Upper lobe of right lung (tissue), 1 donor: ENCODE measurements around the gene C6orf132. TPM values are rescaled to one million over a fixed set of nuclear protein-coding genes. Genes with fewer than 3 reads are reported as not detected.

ENCODE experiments used
- ATAC-seq: fragments of 200-7000 bp; cut with Tn5 transposase; one replicate; pipeline ENCODE4 v1.9.1; 2020; ENCODE audit warnings: mild to moderate bottlenecking, moderate library complexity
- DNase-seq: peaks from one replicate; pipeline ENCODE4 v3.0.0-alpha.2; 2020
- H3K27ac ChIP-seq: fragments of 200-600 bp; one replicate; pipeline ENCODE4 v1.8.0; 2022
- H3K27me3 ChIP-seq: fragments of 200-600 bp; one replicate; pipeline ENCODE4 v1.8.0; 2022; ENCODE audit warnings: mild to moderate bottlenecking
- H3K36me3 ChIP-seq: fragments of 200-600 bp; one replicate; pipeline ENCODE4 v1.8.0; 2022
- H3K4me1 ChIP-seq: fragments of 200-600 bp; one replicate; pipeline ENCODE4 v1.8.0; 2022
- H3K4me3 ChIP-seq: fragments of 200-600 bp; one replicate; pipeline ENCODE4 v1.8.0; 2022; ENCODE audit warnings: mild to moderate bottlenecking
- H3K9me3 ChIP-seq: fragments of 200-600 bp; one replicate; pipeline ENCODE4 v1.8.0; 2022
- intact Hi-C: fragments of 100-400 bp; cut with DNase I; formaldehyde crosslinking; loops from one replicate; pipeline ENCODE4 v1.11.0; 2022
- total RNA-seq: library from RNA; stranded (reverse); fragmentation: NEBNext Ultra II Directional; extraction: Animal tissue kit (Norgen Biotek cat#: 25700); gene quantifications from one replicate; pipeline ENCODE4 v1.2.1, GENCODE V29; 2021
- TF ChIP-seq, protein P1 (sequence below): fragments of 200-600 bp; IDR thresholded peaks from one replicate; pipeline ENCODE4 v1.8.0; 2022; ENCODE audit warnings: antibody characterized with exemption
- donor health status: DM: no; HTN: yes; CAD: no; lungs with severe emphysema.

Gene C6orf132
- total RNA-seq, 1 donor from 2014 or later: 11.5 TPM

DNA sequence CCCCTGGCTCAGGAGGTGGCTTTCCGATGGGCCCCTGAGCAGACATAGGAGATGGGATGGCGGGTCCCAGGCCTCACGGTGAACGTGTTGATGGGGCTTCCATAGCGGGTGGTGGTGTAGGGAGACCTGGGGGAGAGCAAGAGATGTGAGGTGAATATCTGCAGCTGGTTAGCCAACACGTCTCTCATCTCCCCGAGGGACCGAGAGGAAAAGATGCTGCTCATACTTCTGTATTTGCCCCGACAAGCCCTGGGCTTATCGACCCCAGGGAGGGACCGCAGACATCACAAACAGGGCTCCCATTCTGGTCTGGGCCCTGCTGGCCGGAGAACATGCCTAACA lies 38.7 kb downstream of the C6orf132 start:
- TF ChIP-seq, protein P1, sequence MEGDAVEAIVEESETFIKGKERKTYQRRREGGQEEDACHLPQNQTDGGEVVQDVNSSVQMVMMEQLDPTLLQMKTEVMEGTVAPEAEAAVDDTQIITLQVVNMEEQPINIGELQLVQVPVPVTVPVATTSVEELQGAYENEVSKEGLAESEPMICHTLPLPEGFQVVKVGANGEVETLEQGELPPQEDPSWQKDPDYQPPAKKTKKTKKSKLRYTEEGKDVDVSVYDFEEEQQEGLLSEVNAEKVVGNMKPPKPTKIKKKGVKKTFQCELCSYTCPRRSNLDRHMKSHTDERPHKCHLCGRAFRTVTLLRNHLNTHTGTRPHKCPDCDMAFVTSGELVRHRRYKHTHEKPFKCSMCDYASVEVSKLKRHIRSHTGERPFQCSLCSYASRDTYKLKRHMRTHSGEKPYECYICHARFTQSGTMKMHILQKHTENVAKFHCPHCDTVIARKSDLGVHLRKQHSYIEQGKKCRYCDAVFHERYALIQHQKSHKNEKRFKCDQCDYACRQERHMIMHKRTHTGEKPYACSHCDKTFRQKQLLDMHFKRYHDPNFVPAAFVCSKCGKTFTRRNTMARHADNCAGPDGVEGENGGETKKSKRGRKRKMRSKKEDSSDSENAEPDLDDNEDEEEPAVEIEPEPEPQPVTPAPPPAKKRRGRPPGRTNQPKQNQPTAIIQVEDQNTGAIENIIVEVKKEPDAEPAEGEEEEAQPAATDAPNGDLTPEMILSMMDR: no peak
- DNase-seq (no peak), ATAC-seq (no peak)
- no peaks in the 10 kb centered on the region for H3K9me3 ChIP-seq
- H3K27ac ChIP-seq: peak overlapping the region; percentile 47
- H3K4me3 ChIP-seq: peak overlapping the region; percentile 48
- H3K36me3 ChIP-seq: no peaks in the 10 kb centered on the region
- H3K4me1 ChIP-seq: peaks cover 27% of the 10 kb centered on the region
- no peaks in the 10 kb centered on the region for H3K27me3 ChIP-seq
- intact Hi-C loops: no loop called here

DNA sequence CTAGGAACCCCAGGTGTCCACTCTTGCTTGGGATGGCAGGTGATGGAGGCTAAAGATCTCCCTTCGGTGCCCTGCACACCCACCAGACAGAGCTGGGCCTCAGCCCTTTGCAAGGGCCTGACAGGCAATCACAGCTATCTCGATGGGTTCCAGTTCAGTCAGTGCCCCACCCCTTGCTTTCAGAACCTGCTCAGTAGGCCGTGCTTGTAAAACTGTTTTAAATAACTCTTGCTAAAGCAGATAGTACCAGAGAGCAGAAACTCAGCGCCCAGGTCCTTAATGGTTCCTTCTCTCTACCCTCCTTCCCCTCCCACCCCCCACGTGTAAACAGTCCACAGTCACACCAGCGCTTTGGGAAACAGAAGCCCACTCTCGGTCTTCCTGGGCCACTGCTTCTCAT lies 39.2 kb downstream of the C6orf132 start:
- intact Hi-C loops: no loop called here
- TF ChIP-seq, protein P1: no peak
- H3K27me3 ChIP-seq: no peaks in the 10 kb centered on the region
- DNase-seq (no peak), ATAC-seq (no peak)
- H3K4me1 ChIP-seq: peaks cover 27% of the 10 kb centered on the region
- H3K9me3 ChIP-seq: no peaks in the 10 kb centered on the region
- no peak overlapping the region for H3K4me3 ChIP-seq
- H3K36me3 ChIP-seq: no peaks in the 10 kb centered on the region
- peak overlapping the region; percentile 47 for H3K27ac ChIP-seq

DNA sequence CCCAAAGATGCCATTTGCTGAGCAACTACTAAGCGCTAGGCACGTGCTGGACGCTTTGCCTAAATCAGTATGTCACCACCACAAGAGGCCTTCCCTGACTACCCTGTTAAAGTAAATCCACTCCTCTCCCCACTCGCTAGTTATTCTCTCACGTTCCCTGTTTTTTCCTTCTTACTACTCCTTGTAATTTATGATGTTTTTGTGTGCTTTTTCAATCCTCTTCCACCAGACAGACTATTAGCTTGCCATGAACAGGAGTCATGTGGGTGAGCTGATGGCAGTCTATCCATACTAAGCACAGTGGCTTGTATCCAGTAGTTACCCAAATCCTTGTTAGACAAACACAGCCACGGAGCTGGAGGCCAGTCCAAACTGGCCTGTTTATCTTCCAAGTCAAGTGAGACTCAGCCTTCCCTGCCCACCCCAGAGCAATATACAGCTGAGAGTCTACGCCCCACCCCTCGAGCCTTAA lies 41.2 kb downstream of the C6orf132 start:
- Histone ChIP-seq H3K9me3 (no peaks in the 10 kb centered on the region), H3K4me1 (peaks cover 27% of the 10 kb centered on the region), H3K27me3 (no peaks in the 10 kb centered on the region), H3K4me3 (no peak overlapping the region), H3K27ac (peak overlapping the region; percentile 68), H3K36me3 (no peaks in the 10 kb centered on the region)
- intact Hi-C loops: no loop called here
- peak; percentile 5 for ATAC-seq
- no peak for DNase-seq
- TF ChIP-seq, protein P1: no peak

DNA sequence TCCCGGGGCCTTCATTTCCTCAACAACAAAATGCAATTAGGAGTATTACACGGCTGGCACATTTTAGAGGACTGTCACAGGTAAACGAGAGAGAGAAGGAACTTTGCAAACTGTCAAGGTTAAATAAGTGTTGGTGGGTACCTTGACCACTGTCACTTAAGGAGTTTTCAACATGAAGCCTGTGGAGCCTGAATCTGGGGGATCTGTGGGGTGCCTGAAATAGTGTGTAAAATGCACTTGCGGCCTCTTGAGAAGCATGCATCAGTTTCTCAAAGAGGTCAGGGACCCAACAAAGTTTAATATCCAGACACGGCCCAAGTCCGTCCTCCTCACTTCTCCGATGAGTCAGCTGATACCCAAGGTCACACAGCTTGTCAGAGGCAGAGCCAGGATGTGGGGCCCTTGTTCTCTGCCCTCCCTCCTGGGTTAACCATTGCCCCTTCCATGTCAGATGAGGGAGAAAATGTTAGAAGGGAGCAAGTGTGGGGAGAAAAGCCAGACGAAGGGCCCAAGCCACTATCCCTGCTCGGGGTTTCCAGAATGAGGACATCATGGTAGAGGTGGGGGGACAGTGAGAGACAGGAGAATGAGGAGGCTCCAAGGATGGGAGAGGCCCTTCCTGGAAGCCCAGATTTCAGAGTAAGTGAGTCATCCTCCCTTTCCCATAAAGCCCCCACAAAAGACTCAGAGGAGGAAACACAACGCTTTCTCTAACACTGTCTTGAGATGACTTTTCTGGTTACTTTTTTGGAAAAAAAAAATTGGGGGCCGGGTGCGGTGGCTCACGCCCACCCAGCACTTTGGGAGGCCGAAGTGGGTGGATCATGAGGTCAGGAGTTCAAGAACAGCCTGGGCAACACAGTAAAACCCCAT lies 42.2 kb downstream of the C6orf132 start:
- peaks cover 27% of the 10 kb centered on the region for H3K4me1 ChIP-seq
- no peaks in the 10 kb centered on the region for H3K9me3 ChIP-seq
- TF ChIP-seq, protein P1: no peak
- no peaks in the 10 kb centered on the region for H3K36me3 ChIP-seq
- DNase-seq (no peak), ATAC-seq (no peak)
- intact Hi-C loops: no loop called here
- H3K27me3 ChIP-seq: no peaks in the 10 kb centered on the region
- H3K27ac ChIP-seq: peak overlapping the region; percentile 75
- no peak overlapping the region for H3K4me3 ChIP-seq

DNA sequence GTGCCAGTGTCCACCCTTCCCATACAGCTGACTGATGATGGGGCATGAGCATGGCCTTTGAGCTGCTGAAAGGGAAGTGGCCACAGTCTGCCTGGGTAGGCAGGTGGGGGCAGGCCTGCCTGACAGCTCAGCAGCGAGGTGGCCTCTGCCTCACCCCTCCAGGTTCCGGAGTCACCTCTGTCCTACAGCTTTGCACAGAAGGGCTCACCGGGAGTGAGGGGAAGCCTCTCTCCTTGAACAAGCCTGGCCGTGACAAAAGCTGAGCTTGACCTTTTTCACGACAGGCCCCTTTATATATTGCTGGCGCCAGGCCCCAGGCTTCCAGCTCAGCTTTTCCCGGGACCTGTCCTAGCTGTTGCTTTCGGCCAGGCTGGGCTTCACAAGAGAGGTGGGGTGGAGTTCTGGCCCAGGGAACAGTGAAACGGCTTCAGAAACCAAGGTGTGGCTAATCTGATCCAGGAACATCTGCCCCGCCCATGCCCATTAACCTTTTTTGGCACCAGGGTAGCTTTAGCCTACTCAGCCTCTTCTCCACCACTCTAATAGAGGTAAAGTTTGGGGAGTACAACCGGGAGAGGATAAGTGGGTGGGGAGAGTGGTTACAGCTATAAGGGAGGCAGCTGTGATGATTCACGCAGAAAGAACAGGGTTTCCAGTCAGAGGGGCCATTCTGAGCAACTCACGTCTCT lies 42.9 kb downstream of the C6orf132 start:
- Histone ChIP-seq H3K4me3 (no peak overlapping the region), H3K4me1 (peaks cover 27% of the 10 kb centered on the region), H3K27me3 (no peaks in the 10 kb centered on the region), H3K36me3 (no peaks in the 10 kb centered on the region), H3K27ac (peak overlapping the region; percentile 75), H3K9me3 (no peaks in the 10 kb centered on the region)
- ATAC-seq: peak; percentile 74
- intact Hi-C loops: no loop called here
- peak; percentile 86 for DNase-seq
- TF ChIP-seq, protein P1: no peak
